Endothelial cell of umbilical vein (primary cell): ENCODE results near the gene SYCP2. TPM values are rescaled to one million over a fixed set of nuclear protein-coding genes. Genes with fewer than 3 reads are reported as not detected.

ENCODE experiments used
- BruUV-seq: library from RNA; stranded (reverse); fragments of 400-500 nt; replicated peaks from 2 replicates; lab custom pipeline; 2021; lab: Mats Ljungman, UMichigan
- CTCF ChIA-PET: fragments of 300-600, 350-600 bp; sonication (Branson Sonifier 250); formaldehyde crosslinking; loops from one replicate; lab custom pipeline; 2021; ENCODE audit warnings: antibody characterized with exemption, inconsistent platforms; lab: Charles Lee
- POLR2A ChIA-PET: fragments of 300-600, 350-600 bp; sonication (Branson Sonifier 250); formaldehyde crosslinking; loops from one replicate; lab custom pipeline; 2021; ENCODE audit warnings: antibody characterized with exemption, inconsistent platforms; lab: Charles Lee
- DNase-seq: peaks from one replicate; pipeline ENCODE4 v3.0.0-alpha.2; 2011; ENCODE audit warnings: low read depth, low spot score
- FAIRE-seq: peaks from 2 replicates; lab custom pipeline; 2011; peaks lifted over from hg19 to GRCh38; lab: Jason Lieb, UNC
- H2AFZ ChIP-seq: 2 replicates; pipeline ENCODE4 v1.6.0; 2012; ENCODE audit warnings: low read depth, low read length, control low read depth, inconsistent platforms
- H3K27ac ChIP-seq: 2 replicates; pipeline ENCODE4 v1.5.1; 2011; ENCODE audit warnings: low read depth, mild to moderate bottlenecking, control low read depth, low read length, moderate library complexity; ENCODE audit not compliant: insufficient read depth
- H3K27me3 ChIP-seq, 2 experiments: 2 replicates each; pipeline versions ENCODE4 v1.6.0 to v1.6.1; 2011; ENCODE audit warnings: low read length in 2 of 2, mixed read lengths in 1 of 2; ENCODE audit not compliant: control insufficient read depth in 2 of 2, insufficient read depth in 2 of 2
- H3K36me3 ChIP-seq, 2 experiments: 2 replicates in 1 of 2; 3 replicates in 1 of 2; pipeline ENCODE4 v1.5.1; 2011; ENCODE audit warnings: low read length in 2 of 2, mild to moderate bottlenecking in 1 of 2, moderate library complexity in 1 of 2; ENCODE audit not compliant: control insufficient read depth in 2 of 2, insufficient read depth in 2 of 2; ENCODE audit errors: extremely low read depth in 1 of 2
- H3K4me1 ChIP-seq: 3 replicates; pipeline ENCODE4 v1.5.1; 2011; ENCODE audit warnings: mild to moderate bottlenecking, low read length; ENCODE audit not compliant: control insufficient read depth, insufficient read depth; ENCODE audit errors: extremely low read depth
- H3K4me2 ChIP-seq: 2 replicates; pipeline ENCODE4 v1.6.1; 2011; ENCODE audit warnings: low read length, control low read depth, mixed read lengths; ENCODE audit not compliant: insufficient read depth
- H3K4me3 ChIP-seq, 3 experiments: fragments of 200-600 bp in 1 of 3; sonication (generic), shearing (Covaris generic) in 1 of 3; replicated peaks in 1 of 3; 2 replicates each; pipeline ENCODE4 v1.5.1; 2011 to 2016; ENCODE audit warnings: control low read depth in 3 of 3, low read length in 3 of 3, mild to moderate bottlenecking in 2 of 3, inconsistent platforms in 1 of 3, low read depth in 1 of 3, moderate library complexity in 1 of 3; ENCODE audit not compliant: insufficient read depth in 1 of 3
- H3K79me2 ChIP-seq: 2 replicates; pipeline ENCODE4 v1.6.0; 2012; ENCODE audit warnings: low read length, inconsistent platforms; ENCODE audit not compliant: control insufficient read depth, insufficient read depth
- H3K9ac ChIP-seq: replicated peaks from 2 replicates; pipeline ENCODE3; 2011; ENCODE audit warnings: low read length, control low read depth; ENCODE audit not compliant: insufficient read depth; ENCODE audit errors: extremely low read depth
- H3K9me1 ChIP-seq: replicated peaks from 3 replicates; pipeline ENCODE4 v1.6.0; 2011; ENCODE audit warnings: mild to moderate bottlenecking, low read length; ENCODE audit not compliant: control insufficient read depth, insufficient read depth; ENCODE audit errors: extremely low read depth
- H3K9me3 ChIP-seq: replicated peaks from 2 replicates; pipeline ENCODE4 v1.5.1; 2012; ENCODE audit warnings: low read length, inconsistent platforms; ENCODE audit not compliant: control insufficient read depth, insufficient read depth
- H4K20me1 ChIP-seq: replicated peaks from 2 replicates; pipeline ENCODE3; 2011; ENCODE audit warnings: mild to moderate bottlenecking, low read length; ENCODE audit not compliant: control insufficient read depth, insufficient read depth; ENCODE audit errors: extremely low read depth
- CTCF ChIP-seq, 2 donors: IDR thresholded peaks; 1 replicate in 1 of 2; 2 replicates in 1 of 2; pipeline ENCODE4 v1.5.1; 2011; ENCODE audit warnings: low read length in 2 of 2, mild to moderate bottlenecking in 2 of 2, moderate library complexity in 2 of 2, control low read depth in 1 of 2, inconsistent platforms in 1 of 2, low read depth in 1 of 2; ENCODE audit not compliant: insufficient read depth in 1 of 2; ENCODE audit errors: extremely low read depth in 1 of 2
- EZH2 ChIP-seq: IDR thresholded peaks from 2 replicates; pipeline ENCODE4 v1.6.1; 2012; ENCODE audit warnings: borderline replicate concordance, low read depth, mild to moderate bottlenecking, moderate library complexity, low read length, inconsistent platforms; ENCODE audit not compliant: severe bottlenecking
- FOS ChIP-seq: IDR thresholded peaks from 2 replicates; pipeline ENCODE4 v1.6.1; 2011; ENCODE audit warnings: mild to moderate bottlenecking, low read length, moderate library complexity, borderline replicate concordance; ENCODE audit not compliant: insufficient read depth
- GATA2 ChIP-seq: IDR thresholded peaks from 2 replicates; pipeline ENCODE4 v1.7.0; 2011; ENCODE audit warnings: low read depth, mild to moderate bottlenecking, moderate library complexity, mixed read lengths, low read length; ENCODE audit not compliant: insufficient read length, insufficient read depth
- JUN ChIP-seq: IDR thresholded peaks from 2 replicates; pipeline ENCODE4 v1.6.1; 2011; ENCODE audit warnings: borderline replicate concordance, low read depth; ENCODE audit not compliant: insufficient read length, insufficient read depth
- MAX ChIP-seq: IDR thresholded peaks from 2 replicates; pipeline ENCODE4 v1.6.1; 2011; ENCODE audit not compliant: insufficient read depth, insufficient read length
- MYC ChIP-seq: IDR thresholded peaks from one replicate; pipeline ENCODE4 v1.6.1; 2011; ENCODE audit warnings: mild to moderate bottlenecking, low read depth, low read length
- POLR2A ChIP-seq: IDR thresholded peaks from 2 replicates; pipeline ENCODE4 v1.6.1; 2012; ENCODE audit warnings: low read depth, mild to moderate bottlenecking, control low read depth, low read length
- POLR2AphosphoS5 ChIP-seq: IDR thresholded peaks from 2 replicates; pipeline ENCODE4 v1.6.1; 2012; ENCODE audit warnings: low read depth, mild to moderate bottlenecking, control low read depth, low read length, moderate library complexity; ENCODE audit not compliant: insufficient read depth
- dilution Hi-C: fragments of 300-500 bp; cut with MboI; formaldehyde crosslinking; loops from one replicate; pipeline ENCODE4 v1.15.0; 2019; ENCODE audit warnings: low sequenced_read_pairs; ENCODE audit not compliant: extremely low pct_ligation_motif_present
- intact Hi-C: fragments of 100-400 bp; cut with micrococcal nuclease; formaldehyde crosslinking; loops from one replicate; pipeline ENCODE4 v1.10.0; 2022
- polyA plus RNA-seq, 4 experiments: library from polyadenylated mRNA; depleted of rRNA in 3 of 4; stranded (reverse) in 3 of 4; unstranded in 1 of 4; fragments of >200 nt; gene quantifications; 2 replicates each; pipeline versions ENCODE4 v1.2.1 to v1.2.3, GENCODE V29; 2011 to 2012; ENCODE audit warnings: missing spikeins in 1 of 4
- total RNA-seq: library from RNA; stranded (reverse); gene quantifications from 2 replicates; pipeline ENCODE4 v1.2.3, GENCODE V29; 2021

The SYCP2 gene
- total and polyA plus RNA-seq, 2 donors (not counting 3 experiments of a cell fraction or from before 2014, with no cell fraction given): 0.07 to 0.35 TPM

GRCh38 chr20:59830665-59831023 lies 102.8 kb downstream of the SYCP2 start:
- Histone ChIP-seq H3K79me2 (no peaks in the 10 kb centered on the region), H3K36me3 (no peaks in the 10 kb centered on the region), H3K9ac (no peak overlapping the region), H3K27ac (no peak overlapping the region), H3K9me1 (no peaks in the 10 kb centered on the region), H3K9me3 (no peaks in the 10 kb centered on the region), H3K4me1 (no peaks in the 10 kb centered on the region), H3K4me2 (no peak overlapping the region), H2AFZ (no peak overlapping the region), H3K4me3 (no peak overlapping the region), H3K27me3 (no peaks in the 10 kb centered on the region), H4K20me1 (no peaks in the 10 kb centered on the region)
- CTCF ChIA-PET: no interaction called here
- no TSS peak for BruUV-seq
- FAIRE-seq (no peak), DNase-seq (no peak)
- dilution Hi-C loops: no loop called here
- TF ChIP-seq POLR2A (no peak), MYC (no peak), EZH2 (no peak), GATA2 (no peak)
- intact Hi-C loops: no loop called here
- POLR2A ChIA-PET: no interaction called here

GRCh38 chr20:59829786-59830664 lies 103.4 kb downstream of the SYCP2 start:
- FAIRE-seq: no peak
- CTCF ChIA-PET: no interaction called here
- Histone ChIP-seq H3K36me3 (no peaks in the 10 kb centered on the region), H3K4me3 (no peak overlapping the region), H3K9ac (no peak overlapping the region), H3K27me3 (no peaks in the 10 kb centered on the region), H3K4me1 (no peaks in the 10 kb centered on the region), H3K27ac (no peak overlapping the region), H4K20me1 (no peaks in the 10 kb centered on the region), H3K9me1 (no peaks in the 10 kb centered on the region), H3K9me3 (no peaks in the 10 kb centered on the region), H2AFZ (no peak overlapping the region), H3K4me2 (no peak overlapping the region), H3K79me2 (no peaks in the 10 kb centered on the region)
- dilution Hi-C loops: no loop called here
- TF ChIP-seq MAX (no peak), CTCF (IDR thresholded peaks at IDR 0.05; ENCODE audit: extremely low read depth in 1 of 2, insufficient read depth in 1 of 2, low read depth in 1 of 2, low read length in 2 of 2) (no peak), EZH2 (no peak), POLR2A (no peak), MYC (no peak), GATA2 (no peak), FOS (no peak), POLR2AphosphoS5 (no peak), JUN (no peak)
- BruUV-seq: no TSS peak
- intact Hi-C loops: no loop called here
- POLR2A ChIA-PET: no interaction called here
- no peak for DNase-seq
